Dermis microvascular lymphatic vessel endothelial cell (primary cell): Measurements from ENCODE around the gene PRDM15. TPM values are rescaled to one million over a fixed set of nuclear protein-coding genes. Genes with fewer than 3 reads are reported as not detected.

Experiments used
- DNase-seq, 2 donors: peaks; one replicate each; pipeline versions ENCODE4 v3.0.0 to v3.0.0-alpha.2; 2010; ENCODE audit warnings: low read depth in 2 of 2
- total RNA-seq: library from RNA; depleted of rRNA; stranded (reverse); fragments of >200 nt; gene quantifications from 2 replicates; pipeline ENCODE4 v1.2.1, GENCODE V29; 2014

Gene PRDM15
- 2.8 and 4.4 TPM in 2 replicates for total RNA-seq

GRCh38 chr21:41879190-41879998 lies at the start of gene PRDM15:
Gene PRDM15, minus strand, starts transcription at chr21:41879344. Its CDS starts 18,981 bp downstream, at chr21:41860363.
- DNase-seq = peak; percentile 52 to 87

GRCh38 chr21:41928621-41929220 lies 49.6 kb upstream of the PRDM15 start:
- DNase-seq = peak; percentile 86 to 90

GRCh38 chr21:41927727-41928409 lies 48.7 kb upstream of the PRDM15 start:
- no peak for DNase-seq

GRCh38 chr21:41926807-41927171 lies 47.6 kb upstream of the PRDM15 start:
- DNase-seq = no peak

- peak; percentile 12 to 60 for DNase-seq
Observed at GRCh38 chr21:41926117-41926806, 47.1 kb upstream of the PRDM15 start.

- no peak for DNase-seq
Observed at GRCh38 chr21:41925767-41926116, 46.6 kb upstream of the PRDM15 start.

- no peak for DNase-seq
Observed at GRCh38 chr21:41924368-41924754, 45.2 kb upstream of the PRDM15 start.

- DNase-seq = no peak
Observed at GRCh38 chr21:41923631-41924367, 44.7 kb upstream of the PRDM15 start.

GRCh38 chr21:41923186-41923585 lies 44.0 kb upstream of the PRDM15 start:
- no peak for DNase-seq

GRCh38 chr21:41921021-41921420 lies 41.9 kb upstream of the PRDM15 start:
- DNase-seq = no peak

GRCh38 chr21:41920476-41920875 lies 41.3 kb upstream of the PRDM15 start:
- no peak for DNase-seq

- no peak for DNase-seq
Observed at GRCh38 chr21:41919666-41920398, 40.7 kb upstream of the PRDM15 start.

- no peak for DNase-seq
Observed at GRCh38 chr21:41918561-41919358, 39.6 kb upstream of the PRDM15 start.

GRCh38 chr21:41917531-41917930 lies 38.4 kb upstream of the PRDM15 start:
- no peak for DNase-seq

- no peak for DNase-seq
Observed at GRCh38 chr21:41916888-41917433, 37.8 kb upstream of the PRDM15 start.

GRCh38 chr21:41914965-41915364 lies 35.8 kb upstream of the PRDM15 start:
- DNase-seq = no peak

GRCh38 chr21:41914358-41914757 lies 35.2 kb upstream of the PRDM15 start:
- no peak for DNase-seq

GRCh38 chr21:41913230-41913629 lies 34.1 kb upstream of the PRDM15 start:
- no peak for DNase-seq

- no peak for DNase-seq
Observed at GRCh38 chr21:41908829-41909228, 29.7 kb upstream of the PRDM15 start.
